Right hindlimb (tissue), 1 donor: ENCODE data around the gene SIL1.
"Not testable (repeated sequence)": the region's sequence is repeated elsewhere in the genome, so short reads cannot be mapped to it uniquely, and the experiment has no call there.

Source experiments
- DNase-seq: peaks from one replicate; pipeline ENCODE4 v3.0.0-alpha.2; 2018

The SIL1 gene

DNA sequence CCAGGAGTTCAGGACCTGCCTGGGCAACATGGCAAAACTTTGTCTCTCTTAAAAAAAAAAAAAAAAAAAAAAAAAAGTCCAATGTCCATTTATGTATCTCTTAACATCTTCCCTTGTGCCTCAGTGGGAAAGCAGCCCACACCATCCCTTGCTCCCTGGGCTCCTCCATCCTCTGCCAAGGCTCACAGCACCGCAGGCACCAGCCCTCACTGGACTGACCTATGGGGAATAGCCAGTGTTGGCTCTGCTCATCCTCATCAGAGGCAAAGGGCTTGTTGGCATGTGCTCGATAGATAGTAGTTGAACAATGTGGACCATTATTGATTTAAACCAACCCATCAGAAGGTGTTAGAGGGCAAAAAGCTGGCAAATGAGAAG is 261.2 kb downstream of the SIL1 start:
- DNase-seq = no peak

DNA sequence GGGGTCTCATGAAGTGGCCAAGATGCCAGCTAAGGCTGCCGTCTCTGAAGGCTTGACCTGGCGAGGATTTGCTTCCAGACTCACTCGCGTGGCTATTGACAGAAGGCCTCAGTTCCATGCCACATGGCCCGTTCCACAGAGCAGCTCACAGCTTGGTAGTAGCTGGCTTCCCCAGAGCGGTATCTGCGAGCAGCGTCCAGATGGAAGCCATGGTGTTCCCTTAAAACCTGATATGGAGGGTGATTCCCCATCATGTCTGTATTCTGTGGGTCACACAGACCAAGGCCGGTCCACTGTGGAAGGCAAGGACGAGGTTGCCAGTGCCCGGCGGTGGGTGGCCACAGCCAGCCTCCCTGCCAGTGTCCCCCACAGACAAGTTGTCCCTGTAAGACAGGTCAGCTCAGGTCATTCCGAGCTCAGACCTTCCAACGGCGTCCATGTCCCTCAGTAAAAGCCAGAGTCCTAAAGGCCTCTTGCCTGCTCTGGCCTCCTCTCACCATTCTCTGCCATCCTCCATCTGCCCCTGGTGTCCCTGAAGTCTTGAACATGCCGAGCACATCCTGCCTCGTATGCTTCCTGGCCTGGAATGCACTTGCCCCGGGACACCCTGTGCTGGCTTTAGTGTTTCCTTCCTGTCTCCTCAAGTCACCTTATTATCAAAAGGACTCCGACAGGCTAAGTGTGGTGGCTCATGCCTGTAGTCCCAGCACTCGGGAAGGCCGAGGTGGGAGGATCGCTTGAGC is 261.8 kb downstream of the SIL1 start:
- no peak for DNase-seq

DNA sequence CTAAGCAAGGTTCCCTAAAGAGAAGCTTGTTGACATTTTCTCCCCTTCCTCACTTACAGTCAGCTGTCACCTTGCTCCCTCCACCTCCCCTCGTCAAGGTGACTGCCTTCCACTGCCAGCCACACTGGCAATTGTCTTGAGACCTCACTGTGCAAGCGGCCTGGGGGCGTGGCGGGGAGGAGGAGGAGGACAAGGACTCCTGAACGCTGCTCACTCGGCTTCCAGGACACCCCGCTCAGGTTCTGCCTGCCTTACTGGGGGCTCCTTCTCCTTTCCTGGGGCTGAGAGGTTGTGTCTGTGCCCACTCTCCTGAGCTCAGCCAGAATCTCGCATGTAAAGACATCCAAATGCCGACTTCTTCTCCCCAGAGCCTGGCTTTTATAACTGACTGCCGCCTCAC is 262.7 kb downstream of the SIL1 start:
- DNase-seq = no peak

DNA sequence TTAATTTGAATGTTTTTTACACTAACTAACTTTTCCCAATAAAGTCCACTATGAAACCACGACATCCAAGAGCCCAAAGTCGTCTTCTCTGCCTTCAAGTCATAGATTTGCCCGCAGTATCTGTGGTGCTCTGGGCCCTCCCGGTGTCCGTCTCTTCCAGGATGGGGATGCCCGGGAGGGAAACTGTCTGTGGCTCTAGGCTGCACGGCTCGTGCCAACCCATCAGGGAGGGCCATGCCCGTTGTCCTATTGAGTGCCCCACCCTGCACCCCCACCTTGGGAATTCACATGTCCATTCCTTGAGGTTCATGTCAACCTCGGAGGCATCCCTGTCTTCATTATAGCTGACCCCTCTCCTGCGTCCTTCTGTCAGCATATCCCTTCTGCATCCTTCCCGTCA is 263.2 kb downstream of the SIL1 start:
- no peak for DNase-seq

DNA sequence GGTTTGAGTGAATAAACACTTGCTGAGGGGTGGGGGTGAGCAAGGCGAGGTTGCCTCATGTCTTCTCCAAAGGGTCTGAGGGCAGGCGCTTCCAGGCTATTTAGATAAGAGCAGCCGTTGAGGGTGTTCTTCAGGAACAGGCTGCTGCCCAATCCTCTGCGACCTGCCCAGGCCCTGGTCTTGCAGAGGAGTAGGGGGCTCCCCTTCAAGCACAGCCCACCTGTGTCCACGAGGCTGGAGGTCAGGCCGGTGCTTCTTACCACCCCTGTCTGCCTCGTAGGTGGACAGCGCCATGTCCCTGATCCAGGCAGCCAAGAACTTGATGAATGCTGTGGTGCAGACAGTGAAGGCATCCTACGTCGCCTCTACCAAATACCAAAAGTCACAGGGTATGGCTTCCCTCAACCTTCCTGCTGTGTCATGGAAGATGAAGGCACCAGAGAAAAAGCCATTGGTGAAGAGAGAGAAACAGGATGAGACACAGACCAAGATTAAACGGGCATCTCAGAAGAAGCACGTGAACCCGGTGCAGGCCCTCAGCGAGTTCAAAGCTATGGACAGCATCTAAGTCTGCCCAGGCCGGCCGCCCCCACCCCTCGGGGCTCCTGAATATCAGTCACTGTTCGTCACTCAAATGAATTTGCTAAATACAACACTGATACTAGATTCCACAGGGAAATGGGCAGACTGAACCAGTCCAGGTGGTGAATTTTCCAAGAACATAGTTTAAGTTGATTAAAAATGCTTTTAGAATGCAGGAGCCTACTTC is 264.5 kb downstream of the SIL1 start:
- DNase-seq = no peak

DNA sequence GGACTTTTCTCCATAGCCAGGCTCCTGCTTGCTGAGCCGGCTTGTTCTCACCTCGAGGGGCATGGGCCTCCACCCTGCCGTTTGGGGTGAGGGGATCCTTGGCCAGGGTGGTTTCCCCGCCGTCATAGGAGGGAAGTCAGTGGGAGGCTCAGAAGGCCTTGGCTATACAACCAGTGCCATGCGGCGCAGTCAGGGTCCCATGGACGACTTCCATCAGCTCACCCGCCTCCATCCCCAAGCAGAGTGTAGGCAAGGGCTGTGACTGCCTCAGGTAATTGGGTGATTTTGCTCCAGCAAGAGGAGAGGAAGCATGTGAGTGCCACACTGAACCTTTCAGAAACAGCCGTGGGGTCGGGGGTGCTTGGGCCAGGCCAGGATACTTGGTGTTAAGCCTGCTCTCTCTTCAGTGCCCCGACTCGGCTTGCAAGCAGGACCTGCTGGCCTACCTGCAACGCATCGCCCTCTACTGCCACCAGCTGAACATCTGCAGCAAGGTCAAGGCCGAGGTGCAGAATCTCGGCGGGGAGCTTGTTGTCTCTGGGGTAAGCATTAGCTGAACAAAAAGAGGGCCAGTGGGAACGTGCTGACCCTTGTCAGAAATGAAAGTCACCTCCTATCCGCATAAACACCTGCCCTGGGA is 265.9 kb downstream of the SIL1 start:
- DNase-seq = no peak

DNA sequence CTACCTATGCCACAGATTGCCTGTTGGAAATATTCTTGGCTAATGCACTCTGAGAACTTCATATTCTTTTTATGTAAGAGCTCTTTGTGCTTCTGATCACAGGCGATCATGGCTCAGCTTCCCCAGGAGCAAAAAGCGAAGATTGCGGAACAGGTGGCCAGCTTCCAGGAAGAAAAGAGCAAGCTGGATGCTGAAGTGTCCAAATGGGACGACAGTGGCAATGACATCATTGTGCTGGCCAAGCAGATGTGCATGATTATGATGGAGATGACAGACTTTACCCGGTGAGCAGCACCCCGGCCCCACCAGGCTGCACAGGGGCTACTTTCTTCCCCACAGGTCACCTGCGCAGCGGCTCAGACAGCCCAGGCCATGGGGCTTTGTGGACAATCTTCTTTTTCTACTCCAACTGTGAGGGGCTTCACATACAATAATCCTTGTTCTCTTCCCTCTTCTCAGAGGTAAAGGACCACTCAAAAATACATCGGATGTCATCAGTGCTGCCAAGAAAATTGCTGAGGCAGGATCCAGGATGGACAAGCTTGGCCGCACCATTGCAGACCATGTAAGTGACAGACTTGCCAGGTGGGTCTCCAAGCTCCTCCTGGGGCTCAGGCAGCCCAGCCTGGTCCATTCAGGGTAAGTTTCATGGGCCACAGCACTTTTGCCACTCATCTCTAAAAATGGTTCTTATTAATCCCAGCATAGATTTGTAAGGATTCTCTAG is 267.6 kb downstream of the SIL1 start:
- DNase-seq = no peak

DNA sequence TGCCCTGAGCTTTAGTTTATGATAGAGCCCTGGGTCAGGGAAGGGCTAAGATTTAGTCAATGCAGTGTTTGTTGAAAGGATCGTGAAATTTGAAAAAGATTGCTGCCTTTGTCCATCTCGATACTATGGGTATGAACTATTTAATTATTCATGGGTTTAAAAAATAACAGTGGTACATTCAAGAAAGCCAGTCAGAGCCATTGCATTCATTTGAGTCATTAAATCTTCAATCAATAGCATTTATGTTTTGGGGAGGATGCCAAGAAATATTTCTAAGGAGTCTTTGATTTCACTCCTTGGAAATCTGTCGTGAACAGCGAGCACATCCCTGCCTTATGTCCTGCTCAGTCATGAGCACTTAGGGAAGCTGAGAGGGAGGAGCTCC is 268.6 kb downstream of the SIL1 start:
- no peak for DNase-seq

DNA sequence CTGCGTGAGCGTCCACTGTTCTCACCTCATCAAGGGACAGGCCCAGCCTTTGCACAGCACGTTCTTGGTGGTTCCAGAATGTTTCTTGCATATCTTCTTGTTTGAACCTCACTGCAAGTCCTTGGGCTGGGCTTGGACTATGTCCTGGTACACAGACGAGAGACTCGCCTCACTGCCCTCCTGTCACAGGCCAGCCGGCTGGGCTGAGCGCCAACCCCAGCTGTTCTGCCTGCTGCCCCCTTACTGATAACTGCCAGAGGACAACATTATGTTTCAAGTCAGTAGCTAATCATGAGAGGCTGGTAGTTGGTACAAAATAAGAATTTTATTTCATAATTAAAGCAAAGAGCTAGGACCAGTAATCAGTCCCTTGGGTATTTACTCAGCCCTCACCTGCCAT is 270.2 kb downstream of the SIL1 start:
- peak; percentile 74 for DNase-seq

DNA sequence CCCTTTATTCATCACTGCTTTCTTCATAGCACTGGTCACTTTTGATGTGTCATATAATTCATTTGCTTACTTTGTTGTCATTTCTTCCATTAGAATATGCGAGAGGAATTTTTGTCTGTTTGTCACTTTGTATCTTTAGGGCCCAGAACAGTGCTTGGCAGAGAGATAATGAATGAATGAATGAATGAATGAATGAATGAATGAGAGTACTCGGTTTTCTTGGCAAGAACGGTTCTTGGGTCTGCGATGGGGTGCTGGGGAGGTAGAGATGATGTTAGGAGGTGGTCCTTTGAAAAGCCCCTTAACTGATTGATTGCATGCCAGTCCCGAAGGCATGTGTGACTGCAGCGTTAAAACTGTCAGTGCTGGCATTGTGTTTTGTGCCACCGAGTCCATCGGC is 270.6 kb downstream of the SIL1 start:
- no peak for DNase-seq

DNA sequence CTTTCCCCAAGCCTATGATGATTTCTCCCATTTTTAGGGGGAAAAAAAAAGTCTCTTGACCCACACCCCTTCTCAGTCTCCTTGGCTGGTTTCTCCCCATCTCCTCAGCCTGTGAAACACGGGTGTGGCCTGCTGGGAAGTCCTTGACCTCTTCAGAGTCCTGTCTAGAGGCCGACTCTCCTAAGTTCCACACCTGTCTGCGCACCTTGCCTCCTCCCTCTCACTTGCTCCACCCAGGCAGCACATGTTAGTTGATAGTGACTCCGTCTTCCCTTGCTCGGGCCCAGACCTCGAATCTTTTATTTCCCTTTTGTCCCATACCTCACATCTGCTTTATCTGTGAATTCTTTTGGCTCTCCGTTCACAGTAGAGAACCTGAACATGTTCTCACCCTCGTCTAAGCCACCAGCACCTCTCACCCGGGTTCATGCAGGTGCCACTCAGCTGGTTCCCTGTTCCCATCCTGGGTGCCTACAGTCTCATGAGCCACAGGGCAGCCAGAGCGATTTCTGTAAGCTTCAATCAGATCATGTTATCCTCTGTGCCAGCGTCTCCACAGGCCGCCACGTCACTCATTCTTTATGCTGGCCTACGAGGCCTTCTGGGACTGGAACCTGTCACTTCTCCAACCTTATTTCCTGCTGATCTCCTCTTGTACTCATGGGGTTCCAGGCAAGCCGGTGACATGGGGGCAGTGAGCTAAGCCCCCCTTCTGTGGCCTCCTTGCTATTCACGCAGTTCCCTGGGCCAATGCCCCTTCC is 271.3 kb downstream of the SIL1 start:
- no peak for DNase-seq

DNA sequence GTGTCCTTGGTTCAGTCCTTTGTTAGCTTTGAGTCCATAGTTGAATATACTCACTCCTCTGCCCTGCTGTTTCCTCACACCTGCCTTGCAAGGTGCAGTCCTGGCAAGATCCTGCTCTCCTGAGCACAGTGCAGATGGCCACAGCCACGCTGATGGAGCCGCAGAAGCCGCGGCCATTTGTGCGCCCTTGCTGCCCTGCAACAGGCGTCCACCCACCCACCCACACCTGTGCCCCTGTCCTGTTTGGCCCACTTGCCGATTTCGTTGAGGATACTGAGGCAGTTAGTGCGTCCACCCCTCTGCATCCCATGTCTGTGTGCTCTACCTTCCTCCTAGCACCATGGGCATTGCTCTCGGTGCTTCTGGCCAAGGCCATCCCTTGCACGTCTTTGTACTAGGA is 271.9 kb downstream of the SIL1 start:
- no peak for DNase-seq

DNA sequence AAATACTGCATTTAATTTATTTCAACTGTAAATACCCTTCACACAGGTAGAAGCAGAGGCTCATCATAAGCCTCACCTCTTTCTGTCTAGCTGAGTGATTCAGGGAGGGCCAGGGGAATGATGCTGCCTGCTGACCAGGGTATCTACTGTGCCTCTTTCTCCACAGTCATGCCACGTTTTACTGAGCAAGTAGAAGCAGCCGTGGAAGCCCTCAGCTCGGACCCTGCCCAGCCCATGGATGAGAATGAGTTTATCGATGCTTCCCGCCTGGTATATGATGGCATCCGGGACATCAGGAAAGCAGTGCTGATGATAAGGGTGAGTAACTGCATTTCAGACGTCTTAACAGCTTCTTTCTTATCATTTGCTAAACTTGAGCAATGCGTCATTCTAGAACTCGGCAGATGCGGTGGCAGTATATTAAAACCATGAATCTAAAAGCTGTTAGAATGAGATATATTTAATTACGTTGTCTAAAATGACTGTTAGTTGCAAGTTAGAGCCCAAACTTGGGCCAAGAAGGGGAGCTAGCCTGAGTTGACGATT is 273.0 kb downstream of the SIL1 start:
- DNase-seq = no peak

DNA sequence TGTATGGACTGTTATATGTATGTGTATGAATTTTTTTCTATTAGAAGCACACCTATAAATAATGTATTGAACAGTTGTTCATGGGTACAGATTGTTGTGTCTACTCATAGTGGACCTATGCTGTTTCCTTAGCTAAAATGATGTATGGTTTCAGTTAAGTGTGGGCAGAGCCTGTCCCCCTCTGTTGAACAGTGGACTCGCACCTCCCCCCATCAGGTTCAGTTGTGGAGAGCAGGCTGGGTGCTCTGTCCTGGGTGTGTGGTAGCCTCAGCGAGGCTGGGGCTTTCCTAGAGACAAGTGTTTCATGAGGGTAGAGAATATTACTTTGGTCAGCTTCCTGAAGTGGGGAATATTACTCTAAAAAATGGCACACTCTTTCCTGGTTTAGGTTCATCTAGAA is 275.7 kb downstream of the SIL1 start:
- DNase-seq = no peak

DNA sequence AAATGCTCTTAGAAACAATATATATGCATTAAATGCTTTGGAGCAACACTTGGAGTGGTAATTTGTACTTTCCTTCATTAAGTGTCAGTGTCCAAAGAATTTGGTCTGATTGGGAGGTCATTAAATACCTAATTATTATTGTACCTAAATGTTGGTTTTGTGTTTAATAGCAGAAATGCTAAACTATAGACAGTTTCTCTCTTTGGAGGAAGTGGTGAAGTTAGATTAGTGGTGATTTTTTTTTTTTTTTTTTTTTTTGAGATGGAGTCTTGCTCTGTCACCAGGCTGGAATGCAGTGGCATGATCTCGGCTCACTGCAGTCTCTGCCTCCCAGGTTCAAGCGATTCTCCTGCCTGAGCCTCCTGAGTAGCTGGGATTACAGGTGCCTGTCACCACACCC is 276.8 kb downstream of the SIL1 start:
- not testable (repeated sequence) for DNase-seq

DNA sequence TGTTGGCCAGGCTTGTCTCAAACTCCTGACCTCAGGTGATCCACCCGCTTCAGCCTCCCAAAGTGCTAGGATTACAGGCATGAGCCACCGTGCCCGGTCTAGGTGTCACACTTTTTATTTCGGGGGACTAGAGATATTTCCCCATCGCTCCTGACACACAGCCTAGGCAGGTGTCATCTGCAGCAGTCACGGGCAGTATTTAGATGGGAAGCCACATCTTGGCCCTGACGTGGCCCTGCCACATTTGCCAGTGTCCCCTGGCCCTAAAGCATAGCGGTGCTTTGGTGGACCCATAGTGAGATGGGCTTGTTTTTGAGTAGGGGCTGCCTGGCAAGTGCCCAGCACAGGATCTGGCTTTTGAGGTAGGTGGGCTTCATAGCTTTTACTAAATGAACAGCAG is 278.0 kb downstream of the SIL1 start:
- no peak for DNase-seq

DNA sequence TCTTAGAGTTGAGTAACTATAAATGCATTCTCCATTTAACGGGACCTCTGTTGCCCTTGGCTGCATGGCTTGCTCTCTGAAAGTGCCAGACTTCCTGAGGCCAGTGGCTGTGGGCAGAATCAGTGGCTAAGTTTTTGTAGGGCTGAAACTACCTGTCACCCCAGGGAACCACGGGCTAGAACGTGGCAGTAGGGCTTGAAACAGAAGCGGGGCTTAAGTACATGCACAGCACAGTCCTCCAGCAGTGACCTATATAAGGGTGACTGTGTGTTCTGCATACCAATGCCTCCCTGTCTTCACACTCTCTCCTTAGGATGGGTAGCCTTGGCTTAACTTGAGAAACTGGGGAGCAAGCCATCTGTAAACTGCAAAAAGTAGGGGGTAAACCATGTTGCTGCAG is 279.5 kb downstream of the SIL1 start:
- no peak for DNase-seq

DNA sequence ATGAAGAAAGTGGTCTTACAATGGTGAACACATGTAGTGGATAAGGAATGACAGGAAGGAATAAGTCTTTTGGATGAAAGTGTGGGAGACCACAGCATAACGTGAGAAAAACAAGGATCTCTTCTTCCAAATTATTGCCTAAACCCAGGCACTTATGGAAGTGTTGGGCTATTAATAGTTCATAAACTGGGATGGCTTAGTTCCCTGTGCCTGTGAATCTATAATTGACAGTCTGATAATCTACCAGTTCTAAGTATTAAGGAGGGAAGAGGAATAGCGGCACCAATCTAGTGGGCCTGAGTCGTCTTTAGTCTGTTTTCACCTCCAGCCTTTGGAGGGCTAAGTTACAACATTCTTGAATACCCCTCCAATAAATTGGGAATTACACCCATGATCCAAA is 283.8 kb downstream of the SIL1 start:
- DNase-seq = no peak

DNA sequence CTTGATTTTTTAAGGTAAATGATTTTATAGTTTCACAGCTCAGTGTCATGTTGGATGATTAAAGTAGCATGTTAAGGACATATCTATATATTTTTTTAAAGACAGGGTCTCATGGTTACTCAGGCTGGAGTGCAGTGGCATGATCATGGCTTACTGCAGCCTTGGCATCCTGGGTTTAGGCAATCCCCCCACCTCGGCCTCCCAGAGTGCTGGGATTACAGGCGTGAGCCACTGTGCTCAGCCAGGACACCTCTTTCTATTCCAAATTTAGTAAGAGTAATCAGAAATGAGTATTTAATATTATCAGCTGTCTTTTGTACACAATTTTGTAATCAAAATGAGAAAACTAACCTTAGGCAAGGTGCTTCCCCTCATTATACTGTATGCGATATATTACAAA is 284.4 kb downstream of the SIL1 start:
- no peak for DNase-seq

DNA sequence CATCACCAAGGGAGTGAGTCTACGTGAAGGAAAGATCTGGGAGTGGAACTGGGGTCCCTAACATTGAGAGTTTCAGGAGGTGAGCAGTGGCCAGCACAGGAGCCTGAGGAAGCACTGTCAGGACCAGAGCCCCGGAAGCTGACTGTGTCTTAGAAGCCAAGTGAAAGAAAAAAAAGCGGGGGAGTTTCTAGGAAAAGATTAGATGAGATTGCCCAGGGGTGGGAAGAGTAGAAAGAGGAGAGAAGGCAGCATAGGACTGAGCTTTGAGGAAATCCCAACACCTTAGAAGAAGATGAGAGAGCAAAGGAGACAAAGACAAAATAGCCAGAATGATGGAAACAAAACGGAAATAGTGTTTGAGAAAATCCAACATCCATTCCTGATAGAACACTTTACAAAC is 286.1 kb downstream of the SIL1 start:
- no peak for DNase-seq

DNA sequence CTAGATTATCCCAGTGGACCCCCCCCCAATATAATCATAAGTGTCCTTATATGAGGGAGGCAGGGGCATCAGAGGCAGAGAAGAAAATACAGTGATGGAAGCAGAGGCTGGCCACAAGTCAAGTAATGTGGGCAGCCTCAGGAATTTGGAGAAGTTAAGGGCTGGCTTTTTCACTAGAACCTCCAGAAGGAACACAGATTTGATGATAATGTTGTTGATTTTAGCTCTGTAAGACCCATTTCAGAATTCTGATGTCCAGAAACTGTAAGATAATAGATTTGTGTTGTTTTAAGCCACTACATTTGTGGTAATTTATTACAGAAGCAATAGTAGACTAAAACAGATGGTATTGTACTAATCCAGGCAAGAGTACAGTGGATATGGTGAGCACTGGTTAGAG is 286.7 kb downstream of the SIL1 start:
- no peak for DNase-seq

DNA sequence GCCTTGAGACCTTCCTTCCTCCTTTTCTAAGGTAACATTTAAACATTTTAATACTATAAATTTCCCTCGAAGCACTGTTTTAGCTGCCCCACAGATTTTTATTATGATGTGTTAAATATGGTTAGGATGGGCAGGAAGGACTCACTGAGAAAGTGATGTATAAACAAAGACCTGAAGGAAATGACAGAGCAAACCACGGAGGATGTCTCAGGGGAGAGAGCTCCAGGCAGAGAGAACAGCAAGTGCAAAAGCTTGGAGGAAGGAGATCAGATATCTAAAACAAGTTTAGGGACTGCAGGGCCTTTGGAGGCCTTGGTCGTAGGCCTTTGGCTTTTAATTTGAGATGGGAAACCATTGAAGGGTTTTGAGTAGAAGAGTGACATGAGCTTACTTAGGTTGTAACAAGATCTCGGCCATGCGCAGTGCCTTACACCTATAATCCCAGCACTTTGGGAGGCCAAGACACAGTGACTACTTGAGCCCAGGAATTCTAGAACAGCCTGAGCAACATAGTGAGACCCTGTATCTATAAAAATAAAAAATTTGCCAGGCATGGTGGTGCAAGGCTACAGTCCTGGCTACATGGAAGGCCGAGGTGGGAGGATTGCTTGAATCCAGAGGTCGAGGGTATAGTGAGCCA is 287.5 kb downstream of the SIL1 start:
- no peak for DNase-seq
